Right atrium auricular region (tissue), 2 donors: ENCODE measurements around the gene OTUB2. TPM values are rescaled to one million over a fixed set of nuclear protein-coding genes. Genes with fewer than 3 reads are reported as not detected.

Source experiments
- DNase-seq: peaks from one replicate; pipeline ENCODE4 v3.0.0-alpha.2; 2019; ENCODE audit warnings: low spot score
- H3K27ac ChIP-seq, 2 donors: fragments of 200-600 bp; sonication (generic); 1 replicate in 1 of 2; 2 replicates in 1 of 2; pipeline ENCODE4 v1.5.1; 2016 to 2019
- H3K27me3 ChIP-seq, 2 donors: fragments of 200-600 bp; sonication (generic); one replicate each; pipeline versions ENCODE4 v1.5.1 to v1.6.0; 2017 to 2019
- H3K36me3 ChIP-seq: fragments of 200-600 bp; sonication (generic); one replicate; pipeline ENCODE4 v1.5.1; 2016
- H3K4me1 ChIP-seq, 2 donors: fragments of 200-600 bp; sonication (generic); one replicate each; pipeline versions ENCODE4 v1.5.1 to v1.6.0; 2017 to 2019
- H3K4me3 ChIP-seq, 2 donors: fragments of 200-600 bp; sonication (generic); 1 replicate in 1 of 2; 2 replicates in 1 of 2; pipeline ENCODE4 v1.5.1; 2017 to 2019; ENCODE audit warnings: mild to moderate bottlenecking in 1 of 2, moderate library complexity in 1 of 2
- H3K9me3 ChIP-seq, 2 donors: fragments of 200-600 bp; sonication (generic); one replicate each; pipeline ENCODE4 v1.5.1; 2019
- total RNA-seq, 2 donors: library from RNA; depleted of rRNA; stranded (reverse); fragments of >200 nt; gene quantifications; one replicate each; pipeline ENCODE4 v1.1.0, GENCODE V29; 2016
- TF ChIP-seq, protein P1 (sequence below), 2 donors: fragments of 200-600 bp; sonication (generic); IDR thresholded peaks; one replicate each; pipeline ENCODE4 v1.5.1; 2019; ENCODE audit warnings: antibody characterized with exemption in 2 of 2

Gene OTUB2
- total RNA-seq, 2 donors from 2014 or later: 0.43 to 0.48 TPM

DNA sequence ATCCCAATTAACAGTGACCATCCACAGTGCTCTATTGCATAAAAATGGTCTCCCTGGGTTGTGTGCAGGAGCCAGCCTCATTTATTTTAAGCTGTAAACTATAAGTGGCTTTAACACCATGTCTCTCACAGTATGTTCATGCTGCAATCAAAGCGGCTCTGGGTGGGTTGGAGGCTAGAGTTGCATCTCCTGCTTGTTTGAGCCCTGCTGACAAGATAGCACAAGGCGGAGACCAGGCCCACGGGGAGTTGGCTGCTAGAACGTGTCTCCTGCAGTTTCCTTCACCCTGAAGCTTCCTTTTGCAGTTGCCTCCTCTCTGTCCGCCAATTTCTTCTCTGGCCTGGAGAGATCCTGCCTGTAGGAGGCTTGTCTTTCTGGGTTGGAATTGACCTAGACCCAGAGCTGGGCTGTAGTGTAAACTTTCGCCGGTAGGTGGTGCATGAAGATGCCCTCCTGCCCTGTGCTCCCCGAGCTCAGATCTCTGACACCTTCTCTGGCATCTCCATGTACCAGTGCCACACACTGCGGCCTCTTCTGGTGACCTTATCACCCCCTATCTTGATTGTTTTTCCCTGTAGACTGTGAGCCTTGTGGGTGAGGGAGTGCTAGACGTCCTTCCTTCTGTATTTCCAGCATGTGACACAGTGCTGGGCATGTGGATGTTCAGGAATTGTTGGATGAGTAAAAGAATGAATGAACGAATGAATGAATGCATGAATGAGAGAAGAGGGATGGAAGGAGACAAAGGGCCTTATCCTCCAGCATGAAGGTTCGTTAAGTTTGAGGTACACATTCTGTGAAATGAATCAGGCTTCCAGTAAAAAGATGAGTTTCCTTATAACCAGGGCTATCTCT, 10.4 kb downstream of the OTUB2 start:
- H3K4me3 ChIP-seq: no peak overlapping the region
- DNase-seq: peak; percentile 81
- peaks cover 0 to 17% of the 10 kb centered on the region in 2 donors for H3K4me1 ChIP-seq
- no peaks in the 10 kb centered on the region for H3K36me3 ChIP-seq
- no peaks in the 10 kb centered on the region for H3K9me3 ChIP-seq
- TF ChIP-seq, protein P1, sequence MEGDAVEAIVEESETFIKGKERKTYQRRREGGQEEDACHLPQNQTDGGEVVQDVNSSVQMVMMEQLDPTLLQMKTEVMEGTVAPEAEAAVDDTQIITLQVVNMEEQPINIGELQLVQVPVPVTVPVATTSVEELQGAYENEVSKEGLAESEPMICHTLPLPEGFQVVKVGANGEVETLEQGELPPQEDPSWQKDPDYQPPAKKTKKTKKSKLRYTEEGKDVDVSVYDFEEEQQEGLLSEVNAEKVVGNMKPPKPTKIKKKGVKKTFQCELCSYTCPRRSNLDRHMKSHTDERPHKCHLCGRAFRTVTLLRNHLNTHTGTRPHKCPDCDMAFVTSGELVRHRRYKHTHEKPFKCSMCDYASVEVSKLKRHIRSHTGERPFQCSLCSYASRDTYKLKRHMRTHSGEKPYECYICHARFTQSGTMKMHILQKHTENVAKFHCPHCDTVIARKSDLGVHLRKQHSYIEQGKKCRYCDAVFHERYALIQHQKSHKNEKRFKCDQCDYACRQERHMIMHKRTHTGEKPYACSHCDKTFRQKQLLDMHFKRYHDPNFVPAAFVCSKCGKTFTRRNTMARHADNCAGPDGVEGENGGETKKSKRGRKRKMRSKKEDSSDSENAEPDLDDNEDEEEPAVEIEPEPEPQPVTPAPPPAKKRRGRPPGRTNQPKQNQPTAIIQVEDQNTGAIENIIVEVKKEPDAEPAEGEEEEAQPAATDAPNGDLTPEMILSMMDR (IDR thresholded peaks at IDR 0.05): peak; percentile 69 to 88
- H3K27me3 ChIP-seq: no peaks in the 10 kb centered on the region
- H3K27ac ChIP-seq: no peak overlapping the region

DNA sequence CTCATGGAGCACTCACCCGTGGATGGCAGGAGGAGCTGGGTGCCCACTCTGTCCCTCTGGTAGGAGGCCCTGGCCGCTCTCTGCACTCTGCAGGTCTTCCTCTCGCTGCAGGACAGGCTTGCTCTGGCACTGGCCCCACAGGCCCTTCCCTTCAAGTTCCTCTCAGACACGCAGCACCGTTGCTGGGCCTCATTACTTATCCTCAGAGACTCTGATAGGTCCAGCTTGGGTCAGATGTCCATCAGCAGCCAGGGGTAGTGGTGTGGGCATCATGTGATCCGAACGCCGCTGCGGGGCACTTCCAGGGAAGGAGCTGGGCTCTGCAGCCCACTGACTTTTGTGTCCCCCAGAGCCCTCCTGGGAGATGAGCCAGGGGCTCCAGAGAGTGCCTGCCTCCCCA, 11.8 kb downstream of the OTUB2 start:
- Histone ChIP-seq H3K27me3 (no peaks in the 10 kb centered on the region), H3K27ac (no peak overlapping the region), H3K4me3 (no peak overlapping the region), H3K36me3 (no peaks in the 10 kb centered on the region), H3K4me1 (peaks cover 0 to 31% of the 10 kb centered on the region in 2 donors), H3K9me3 (no peaks in the 10 kb centered on the region)
- TF ChIP-seq, protein P1 (IDR thresholded peaks at IDR 0.05): no peak
- DNase-seq: no peak

DNA sequence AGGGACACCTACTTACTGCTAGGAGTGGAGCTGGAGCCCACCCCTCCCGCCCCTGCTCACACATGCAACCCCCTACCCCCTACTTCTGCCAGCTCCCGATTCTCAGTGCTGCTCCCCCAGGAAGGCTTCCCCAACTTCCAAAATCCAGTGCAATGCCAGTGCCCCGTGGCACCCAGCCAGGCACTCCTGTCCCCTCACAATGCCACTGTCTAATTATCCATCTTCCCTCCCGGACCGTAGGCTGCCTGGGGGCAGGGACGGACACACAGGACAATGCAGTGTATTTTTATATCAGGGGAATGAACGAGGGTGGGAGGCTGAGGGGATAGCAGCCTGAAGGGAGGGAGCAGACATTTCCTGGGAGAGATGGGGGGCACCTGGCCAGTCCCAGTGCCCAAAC, 12.4 kb downstream of the OTUB2 start:
- no peak for DNase-seq
- Histone ChIP-seq H3K27me3 (no peaks in the 10 kb centered on the region), H3K4me1 (peaks cover 0 to 36% of the 10 kb centered on the region in 2 donors), H3K9me3 (no peaks in the 10 kb centered on the region), H3K36me3 (no peaks in the 10 kb centered on the region), H3K27ac (no peak overlapping the region), H3K4me3 (no peak overlapping the region)
- TF ChIP-seq, protein P1 (IDR thresholded peaks at IDR 0.05): no peak

DNA sequence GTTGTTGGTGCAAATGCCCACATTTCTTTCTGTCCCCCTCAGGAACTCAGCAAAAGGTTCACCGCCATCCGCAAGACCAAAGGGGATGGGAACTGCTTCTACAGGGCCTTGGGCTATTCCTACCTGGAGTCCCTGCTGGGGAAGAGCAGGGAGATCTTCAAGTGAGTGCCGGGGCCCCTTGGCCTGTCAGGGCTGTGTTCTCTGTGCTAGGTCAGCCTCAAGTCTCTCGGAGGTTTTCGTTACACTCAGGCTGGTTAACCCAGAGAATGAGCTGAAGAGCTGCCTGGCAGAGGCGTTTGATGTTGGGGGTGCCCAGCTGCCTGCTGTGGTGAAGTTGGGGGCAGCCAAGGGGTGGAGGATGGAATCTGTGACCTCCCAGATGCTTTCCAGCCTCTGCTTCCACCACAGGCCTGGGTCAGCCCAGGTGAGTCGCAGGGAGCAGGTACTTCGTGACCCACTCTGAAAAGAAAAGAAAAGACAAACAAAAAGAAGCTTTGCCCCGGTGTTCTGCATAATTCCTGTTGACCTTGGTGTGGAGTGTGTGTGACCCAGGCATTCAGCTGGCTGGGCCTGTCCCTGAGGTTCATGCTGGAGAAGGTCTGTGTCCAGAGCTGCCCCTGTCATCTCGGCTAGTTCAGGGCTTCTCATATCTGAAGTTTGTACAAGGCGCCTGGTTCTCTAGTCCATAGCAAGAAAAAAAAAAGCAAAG, 12.9 kb downstream of the OTUB2 start:
- H3K4me3 ChIP-seq: no peak overlapping the region
- H3K4me1 ChIP-seq: peaks cover 0 to 36% of the 10 kb centered on the region in 2 donors
- no peaks in the 10 kb centered on the region for H3K27me3 ChIP-seq
- TF ChIP-seq, protein P1 (IDR thresholded peaks at IDR 0.05): no peak
- no peaks in the 10 kb centered on the region for H3K9me3 ChIP-seq
- no peak for DNase-seq
- no peaks in the 10 kb centered on the region for H3K36me3 ChIP-seq
- no peak overlapping the region for H3K27ac ChIP-seq

DNA sequence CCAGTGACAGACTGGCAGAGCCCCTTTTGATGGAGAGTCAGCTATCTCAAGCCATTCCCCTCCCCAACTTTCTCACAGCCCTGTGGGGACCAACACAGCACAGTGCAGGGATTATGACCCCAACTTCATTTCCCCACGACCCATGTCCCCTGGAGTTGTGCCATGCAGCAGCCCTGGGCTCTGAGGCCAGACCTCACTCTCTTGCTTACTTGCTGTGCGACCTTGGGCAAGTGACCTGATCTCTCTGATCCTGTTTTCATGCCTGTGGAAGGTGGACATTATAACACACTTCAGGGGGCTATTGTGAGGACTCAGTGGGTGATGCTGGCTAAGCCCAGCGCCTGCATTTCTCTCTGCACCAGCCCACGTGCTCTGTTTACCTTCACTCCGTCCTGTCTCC, 14.1 kb downstream of the OTUB2 start:
- H3K9me3 ChIP-seq: no peaks in the 10 kb centered on the region
- H3K4me1 ChIP-seq: peaks cover 0 to 36% of the 10 kb centered on the region in 2 donors
- H3K36me3 ChIP-seq: peaks cover 5% of the 10 kb centered on the region
- TF ChIP-seq, protein P1 (IDR thresholded peaks at IDR 0.05): no peak
- DNase-seq: no peak
- no peak overlapping the region for H3K27ac ChIP-seq
- H3K4me3 ChIP-seq: no peak overlapping the region
- H3K27me3 ChIP-seq: no peaks in the 10 kb centered on the region
